ENCODE data around the gene OR51V1.
"Not testable (repeated sequence)": the region's sequence is repeated elsewhere in the genome, so short reads cannot be mapped to it uniquely, and the experiment has no call there.

OR51V1 gene

GRCh38 chr11:5161045-5161444 lies 39.4 kb downstream of the OR51V1 start:
- DNase-seq = not testable (repeated sequence)

DNA sequence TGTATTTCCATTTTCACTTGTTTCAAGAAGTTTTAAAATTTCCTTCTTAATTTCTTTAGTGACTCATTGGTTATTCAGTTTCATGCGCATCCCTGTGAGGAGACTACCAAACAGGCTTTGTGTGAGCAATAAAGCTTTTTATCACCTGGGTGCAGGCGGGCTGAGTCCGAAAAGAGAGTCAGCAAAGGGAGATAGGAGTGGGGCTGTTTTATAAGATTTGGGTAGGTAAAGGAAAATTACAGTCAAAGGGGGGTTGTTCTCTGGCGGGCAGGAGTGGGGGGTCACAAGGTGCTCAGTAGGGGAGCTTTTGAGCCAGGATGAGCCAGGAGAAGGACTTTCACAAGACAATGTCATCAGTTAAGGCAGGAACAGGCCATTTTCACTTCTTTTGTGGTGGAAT lies 40.3 kb downstream of the OR51V1 start:
- not testable (repeated sequence) for DNase-seq

DNA sequence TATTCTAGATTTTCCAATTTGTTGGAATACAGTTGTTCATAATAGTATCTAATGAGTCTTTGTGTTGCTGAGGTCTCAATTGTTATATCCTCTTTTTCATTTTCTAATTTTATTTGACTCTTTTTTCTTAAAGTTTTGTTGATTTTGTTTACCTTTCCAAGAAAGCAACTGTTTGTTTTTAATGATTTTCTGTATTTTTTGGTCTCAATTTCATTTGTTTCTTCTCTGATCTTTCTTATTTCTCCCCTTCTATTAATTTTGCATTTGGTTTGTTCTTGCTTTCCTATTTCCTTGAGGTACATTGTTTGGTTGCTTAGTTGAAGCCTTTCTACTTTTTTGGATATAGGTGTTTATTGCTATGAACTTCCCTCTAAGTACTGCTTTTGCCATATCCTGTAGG lies 40.7 kb downstream of the OR51V1 start:
- no peak for DNase-seq

DNA sequence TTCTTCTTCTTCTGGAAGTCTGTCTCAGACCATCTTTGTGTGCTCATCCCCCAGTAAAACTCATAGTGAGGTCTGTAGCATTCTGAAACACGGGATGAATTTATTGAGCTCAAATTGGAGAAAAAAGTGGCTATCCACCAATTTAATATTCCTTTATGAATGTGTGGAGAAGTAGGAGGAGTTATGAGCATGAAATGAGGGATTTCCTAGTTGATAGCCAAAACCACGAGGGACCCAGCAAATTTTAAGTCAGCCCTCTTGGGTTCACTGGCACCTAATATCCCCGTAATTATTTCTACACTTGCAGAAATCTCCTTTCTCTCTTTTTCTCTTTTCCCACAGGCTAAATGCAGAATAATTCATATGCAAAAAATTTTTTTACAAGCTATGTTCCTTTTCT lies 45.8 kb downstream of the OR51V1 start, which contains the start of gene OR52A1:
OR52A1 (minus strand) TSS at position 101 of the 400 bp plus-strand sequence. CDS start 2,388 bp downstream, outside the sequence.
- no peak for DNase-seq

DNA sequence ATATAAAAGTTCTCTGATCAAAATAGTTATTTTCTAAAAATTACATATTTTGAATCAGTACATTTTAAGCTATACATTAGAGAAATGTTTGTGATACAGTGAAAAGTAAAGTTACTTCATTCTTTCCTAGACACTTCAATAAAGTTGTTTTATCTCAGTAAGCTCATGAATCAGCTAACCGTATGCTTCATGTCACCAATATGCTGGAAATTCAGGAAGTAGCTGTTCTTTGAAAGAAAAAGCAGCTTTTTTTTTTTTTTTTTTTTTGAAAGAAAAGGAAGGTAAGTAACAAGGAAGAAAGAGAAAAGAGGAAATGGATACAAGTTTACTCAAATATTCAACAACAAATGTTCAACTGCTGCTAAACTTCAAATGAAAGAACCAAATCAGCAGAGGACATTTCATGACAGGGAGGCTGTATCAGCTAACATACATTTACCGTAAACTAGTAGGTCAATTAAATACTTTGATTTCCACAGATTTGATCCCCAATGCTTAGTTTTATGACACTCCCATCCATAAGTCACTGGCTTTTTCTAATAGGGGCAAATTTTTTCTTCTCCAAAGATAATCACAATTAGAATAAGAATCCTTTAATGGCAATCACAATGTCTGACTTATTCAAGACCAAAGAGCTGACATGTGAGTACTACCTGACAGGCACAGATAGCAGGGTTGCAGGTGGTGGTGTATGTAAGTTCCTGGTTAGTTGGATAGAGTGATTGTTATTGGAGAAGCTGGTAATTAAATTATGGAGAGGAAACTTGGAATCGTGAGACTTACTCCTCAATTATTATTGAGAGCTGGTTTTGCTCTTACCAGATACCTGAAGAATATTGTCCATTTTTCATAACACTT lies 46.7 kb downstream of the OR51V1 start:
- no peak for DNase-seq

- no peak for DNase-seq
Observed at GRCh38 chr11:5151713-5152153, 48.7 kb downstream of the OR51V1 start.
